Measurements from ENCODE around the gene YWHAB.

GRCh38 chr20:44950368-44950767, 64.9 kb downstream of the YWHAB start:
- no peak for TF ChIP-seq EZH2 (IDR thresholded peaks at IDR 0.05; ENCODE audit: borderline replicate concordance, insufficient read depth, low read depth, low read length, poor library complexity, severe bottlenecking)
- TF ChIP-seq CTCF (IDR thresholded peaks at IDR 0.05) = no peak

All from B cell (primary cell).